Vagina (tissue), 2 donors: Measurements from ENCODE around the gene BTBD6. TPM values are rescaled to one million over a fixed set of nuclear protein-coding genes. Genes with fewer than 3 reads are reported as not detected.

ENCODE experiments used
- DNase-seq, 2 donors: peaks; one replicate each; pipeline ENCODE4 v3.0.0-alpha.2; 2017; ENCODE audit errors: extremely low spot score in 2 of 2
- H3K27ac ChIP-seq: fragments of 200-600 bp; sonication (generic); one replicate; pipeline ENCODE4 v1.5.1; 2019
- H3K27me3 ChIP-seq: fragments of 200-600 bp; sonication (generic); one replicate; pipeline ENCODE4 v1.5.1; 2019
- H3K36me3 ChIP-seq, 2 donors: fragments of 200-600 bp; sonication (generic); one replicate each; pipeline ENCODE4 v1.5.1; 2017 to 2019
- H3K4me1 ChIP-seq: fragments of 200-600 bp; sonication (generic); one replicate; pipeline ENCODE4 v1.5.1; 2019
- H3K4me3 ChIP-seq, 2 donors: fragments of 200-600 bp; sonication (generic); 1 replicate in 1 of 2; 2 replicates in 1 of 2; pipeline ENCODE4 v1.5.1; 2016 to 2019
- H3K9me3 ChIP-seq: fragments of 200-600 bp; sonication (generic); one replicate; pipeline ENCODE4 v1.5.1; 2019
- CTCF ChIP-seq, 3 experiments: fragments of 450-650 bp in 2 of 3; fragments of 200-600 bp in 1 of 3; sonication (generic) in 1 of 3; IDR thresholded peaks; one replicate each; pipeline ENCODE4 v1.5.1; 2017 to 2019; ENCODE audit warnings: antibody characterized with exemption in 3 of 3, mild to moderate bottlenecking in 2 of 3, moderate library complexity in 2 of 3
- POLR2A ChIP-seq, 2 donors: fragments of 450-650 bp; IDR thresholded peaks; one replicate each; pipeline ENCODE4 v1.6.1; 2017; ENCODE audit warnings: antibody characterized with exemption in 2 of 2, mild to moderate bottlenecking in 2 of 2, moderate library complexity in 2 of 2
- POLR2AphosphoS5 ChIP-seq, 2 donors: sonication (generic); formaldehyde crosslinking; IDR thresholded peaks; one replicate each; pipeline ENCODE4 v1.9.0; 2017; ENCODE audit warnings: antibody characterized with exemption in 2 of 2, mild to moderate bottlenecking in 2 of 2, low read depth in 1 of 2; ENCODE audit not compliant: insufficient read depth in 1 of 2
- intact Hi-C: fragments of 100-400 bp; cut with DNase I; formaldehyde crosslinking; loops from one replicate; pipeline ENCODE4 v1.15.1; 2023
- total RNA-seq: library from RNA; depleted of rRNA; stranded (reverse); fragments of >200 nt; gene quantifications from one replicate; pipeline ENCODE4 v1.2.3, GENCODE V29; 2016

Gene BTBD6
- total RNA-seq, 1 donor from 2014 or later: 45.9 TPM

- Histone ChIP-seq H3K27me3 (peaks cover 7% of the 10 kb centered on the region), H3K4me1 (peaks cover 61% of the 10 kb centered on the region), H3K9me3 (no peaks in the 10 kb centered on the region), H3K27ac (no peak overlapping the region), H3K36me3 (no peaks in the 10 kb centered on the region), H3K4me3 (no peak overlapping the region)
- no peak for DNase-seq
- TF ChIP-seq POLR2A (IDR thresholded peaks at IDR 0.05) (no peak), CTCF (IDR thresholded peaks at IDR 0.05) (no peak), POLR2AphosphoS5 (IDR thresholded peaks at IDR 0.05; ENCODE audit: insufficient read depth in 1 of 2, low read depth in 1 of 2) (no peak)
- intact Hi-C loops: loop anchor here (10.0 kb wide), 1 partner anchor 83 kb away; no protein-coding TSS in a partner anchor
Observed at GRCh38 chr14:105201156-105201924, 47.0 kb upstream of the BTBD6 start.

GRCh38 chr14:105201925-105202513 lies 46.3 kb upstream of the BTBD6 start:
- Histone ChIP-seq H3K4me3 (no peak overlapping the region), H3K36me3 (no peaks in the 10 kb centered on the region), H3K27ac (no peak overlapping the region), H3K27me3 (peaks cover under 1% of the 10 kb centered on the region), H3K9me3 (no peaks in the 10 kb centered on the region), H3K4me1 (peaks cover 55% of the 10 kb centered on the region)
- DNase-seq: no peak
- intact Hi-C loops: loop anchor here (2.0 to 10.0 kb wide), 2 partner anchors 83 to 149 kb away; no protein-coding TSS in a partner anchor
- TF ChIP-seq POLR2A (IDR thresholded peaks at IDR 0.05): no peak
- TF ChIP-seq CTCF (IDR thresholded peaks at IDR 0.05): no peak
- no peak for TF ChIP-seq POLR2AphosphoS5 (IDR thresholded peaks at IDR 0.05; ENCODE audit: insufficient read depth in 1 of 2, low read depth in 1 of 2)

GRCh38 chr14:105203057-105203531 lies 45.2 kb upstream of the BTBD6 start:
- no peak for TF ChIP-seq POLR2AphosphoS5 (IDR thresholded peaks at IDR 0.05; ENCODE audit: insufficient read depth in 1 of 2, low read depth in 1 of 2)
- TF ChIP-seq CTCF (IDR thresholded peaks at IDR 0.05): peak; percentile 77 to 89 (median 83)
- TF ChIP-seq POLR2A (IDR thresholded peaks at IDR 0.05): no peak
- intact Hi-C loops: loop anchor here (2.0 to 10.0 kb wide), 2 partner anchors 82 to 148 kb away; no protein-coding TSS in a partner anchor
- H3K27me3 ChIP-seq: no peaks in the 10 kb centered on the region
- no peaks in the 10 kb centered on the region for H3K36me3 ChIP-seq
- DNase-seq: no peak
- no peak overlapping the region for H3K4me3 ChIP-seq
- H3K9me3 ChIP-seq: no peaks in the 10 kb centered on the region
- H3K27ac ChIP-seq: no peak overlapping the region
- peaks cover 46% of the 10 kb centered on the region for H3K4me1 ChIP-seq

- no peak for DNase-seq
- H3K4me3 ChIP-seq: no peak overlapping the region
- no peaks in the 10 kb centered on the region for H3K36me3 ChIP-seq
- H3K4me1 ChIP-seq: peaks cover 45% of the 10 kb centered on the region
- H3K27me3 ChIP-seq: no peaks in the 10 kb centered on the region
- TF ChIP-seq POLR2AphosphoS5 (IDR thresholded peaks at IDR 0.05; ENCODE audit: insufficient read depth in 1 of 2, low read depth in 1 of 2): no peak
- TF ChIP-seq POLR2A (IDR thresholded peaks at IDR 0.05): no peak
- TF ChIP-seq CTCF (IDR thresholded peaks at IDR 0.05): no peak
- no peak overlapping the region for H3K27ac ChIP-seq
- H3K9me3 ChIP-seq: no peaks in the 10 kb centered on the region
- intact Hi-C loops: loop anchor here (2.0 to 10.0 kb wide), 2 partner anchors 81 to 147 kb away; no protein-coding TSS in a partner anchor
Observed at GRCh38 chr14:105203701-105204100, 44.6 kb upstream of the BTBD6 start.
